A673 (cell line): Measurements from ENCODE around the gene KLHL13.

Source experiments
- EZH2 ChIP-seq: fragments of 200-600 bp; sonication (generic); IDR thresholded peaks from 2 replicates; pipeline ENCODE4 v1.6.1; 2017; ENCODE audit warnings: borderline replicate concordance, low read depth, mild to moderate bottlenecking, mixed read lengths, antibody characterized with exemption, low read length; ENCODE audit not compliant: poor library complexity, severe bottlenecking
- TF ChIP-seq, protein P1 (sequence below): fragments of 300-800, 200-600 bp; sonication (generic); conservative IDR thresholded peaks from 2 replicates; pipeline ENCODE4 v1.5.1; 2017; ENCODE audit warnings: low read depth, mild to moderate bottlenecking, antibody characterized with exemption, low read length, moderate library complexity, mixed read lengths

GRCh38 chrX:117959045-117959444 lies 157.6 kb downstream of the KLHL13 start:
- TF ChIP-seq, protein P1, sequence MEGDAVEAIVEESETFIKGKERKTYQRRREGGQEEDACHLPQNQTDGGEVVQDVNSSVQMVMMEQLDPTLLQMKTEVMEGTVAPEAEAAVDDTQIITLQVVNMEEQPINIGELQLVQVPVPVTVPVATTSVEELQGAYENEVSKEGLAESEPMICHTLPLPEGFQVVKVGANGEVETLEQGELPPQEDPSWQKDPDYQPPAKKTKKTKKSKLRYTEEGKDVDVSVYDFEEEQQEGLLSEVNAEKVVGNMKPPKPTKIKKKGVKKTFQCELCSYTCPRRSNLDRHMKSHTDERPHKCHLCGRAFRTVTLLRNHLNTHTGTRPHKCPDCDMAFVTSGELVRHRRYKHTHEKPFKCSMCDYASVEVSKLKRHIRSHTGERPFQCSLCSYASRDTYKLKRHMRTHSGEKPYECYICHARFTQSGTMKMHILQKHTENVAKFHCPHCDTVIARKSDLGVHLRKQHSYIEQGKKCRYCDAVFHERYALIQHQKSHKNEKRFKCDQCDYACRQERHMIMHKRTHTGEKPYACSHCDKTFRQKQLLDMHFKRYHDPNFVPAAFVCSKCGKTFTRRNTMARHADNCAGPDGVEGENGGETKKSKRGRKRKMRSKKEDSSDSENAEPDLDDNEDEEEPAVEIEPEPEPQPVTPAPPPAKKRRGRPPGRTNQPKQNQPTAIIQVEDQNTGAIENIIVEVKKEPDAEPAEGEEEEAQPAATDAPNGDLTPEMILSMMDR, result no peak
- TF ChIP-seq EZH2, result no peak
